Effector CD8-positive, alpha-beta T cell (primary cell): ENCODE measurements around the gene PSAT1.

Experiments
- DNase-seq: peaks from one replicate; lab custom pipeline; 2025; lab: John Stamatoyannopoulos, UW

Gene PSAT1

DNA sequence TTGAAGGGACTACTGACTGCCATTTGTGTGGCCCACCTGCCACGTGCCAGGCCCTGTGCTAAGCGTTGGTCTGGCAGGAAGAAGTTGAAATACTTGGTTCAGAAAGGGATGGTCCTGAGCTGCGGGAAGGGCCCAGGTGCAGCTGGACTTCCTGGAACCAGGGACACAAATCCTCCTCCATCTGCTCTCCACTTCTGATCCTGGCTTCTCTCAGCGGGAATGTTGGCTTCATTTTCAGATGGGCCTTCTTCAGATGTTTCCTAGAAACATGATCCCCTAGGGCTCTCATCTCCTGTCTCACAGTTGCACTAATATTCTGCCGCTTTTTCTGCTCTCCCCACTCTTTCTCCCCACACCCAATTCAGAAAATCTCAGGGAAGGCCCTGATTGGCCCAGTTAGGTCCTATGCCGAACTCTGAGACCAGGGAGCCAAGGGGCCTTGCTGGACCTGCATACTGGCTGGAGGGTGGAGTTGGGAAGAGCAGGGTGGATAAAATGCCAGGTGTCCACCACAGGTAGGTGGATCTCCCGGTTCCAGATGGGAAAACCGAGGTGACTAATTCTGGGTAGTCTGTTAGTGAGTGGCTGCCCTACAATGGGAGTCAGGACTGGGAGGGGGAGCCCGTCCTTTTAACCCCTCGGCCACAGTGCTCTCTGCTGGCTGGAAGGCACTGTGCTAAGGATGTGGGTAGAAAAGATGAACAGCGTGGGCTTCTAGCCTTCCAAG lies 19.4 kb downstream of the PSAT1 start:
- DNase-seq, result no peak

GRCh38 chr9:78319197-78320029 lies 22.5 kb downstream of the PSAT1 start:
- DNase-seq, result no peak

DNA sequence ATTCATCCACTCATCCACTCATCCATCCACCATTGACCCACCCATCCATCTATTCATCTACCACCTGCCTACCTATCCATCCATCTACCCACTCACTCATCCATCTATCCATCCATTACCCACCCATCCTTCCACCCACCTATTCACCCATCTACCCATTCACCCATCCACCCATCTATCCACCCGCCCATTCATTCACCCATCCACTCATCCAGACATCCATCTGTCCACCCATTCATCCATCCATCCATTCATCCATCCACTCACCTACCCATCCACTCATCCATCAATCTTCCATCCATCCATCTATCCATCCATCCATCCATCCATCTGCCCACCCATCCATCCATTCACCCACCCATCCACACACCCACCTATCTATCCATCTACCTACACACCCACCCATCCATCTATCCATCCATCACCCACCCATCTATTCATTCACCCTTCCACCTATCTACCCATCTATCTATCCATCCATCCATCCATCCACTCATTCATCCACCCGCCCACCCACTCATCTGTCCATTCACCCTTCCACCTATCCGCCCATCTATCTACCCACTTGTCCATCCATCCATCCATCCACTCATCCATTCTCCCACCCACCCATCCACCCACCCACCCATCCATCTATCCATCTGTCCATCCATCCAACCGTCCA lies 23.2 kb downstream of the PSAT1 start:
- DNase-seq, result no peak

- no peak for DNase-seq
These were observed 24.1 kb downstream of the PSAT1 start for GRCh38 chr9:78320875-78321496.

DNA sequence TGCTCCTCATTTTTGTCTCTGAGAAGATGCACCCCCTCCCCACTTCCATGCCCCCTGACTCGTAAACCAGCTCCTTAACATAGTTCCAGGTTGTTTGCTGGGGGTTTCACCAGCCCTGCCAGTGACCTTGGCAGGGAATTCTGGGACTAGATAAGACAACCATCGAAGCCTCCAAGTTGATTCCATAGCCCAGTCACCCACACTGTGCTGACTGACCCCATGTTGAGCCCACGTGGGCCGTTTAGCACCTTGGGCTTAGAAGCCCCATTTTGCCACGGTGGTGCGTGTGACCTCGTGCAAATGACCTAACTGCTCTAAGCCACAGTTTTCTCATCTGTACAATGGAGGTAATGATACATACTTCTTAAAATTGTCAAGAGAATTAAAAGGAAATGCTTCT lies 24.6 kb downstream of the PSAT1 start:
- no peak for DNase-seq

DNA sequence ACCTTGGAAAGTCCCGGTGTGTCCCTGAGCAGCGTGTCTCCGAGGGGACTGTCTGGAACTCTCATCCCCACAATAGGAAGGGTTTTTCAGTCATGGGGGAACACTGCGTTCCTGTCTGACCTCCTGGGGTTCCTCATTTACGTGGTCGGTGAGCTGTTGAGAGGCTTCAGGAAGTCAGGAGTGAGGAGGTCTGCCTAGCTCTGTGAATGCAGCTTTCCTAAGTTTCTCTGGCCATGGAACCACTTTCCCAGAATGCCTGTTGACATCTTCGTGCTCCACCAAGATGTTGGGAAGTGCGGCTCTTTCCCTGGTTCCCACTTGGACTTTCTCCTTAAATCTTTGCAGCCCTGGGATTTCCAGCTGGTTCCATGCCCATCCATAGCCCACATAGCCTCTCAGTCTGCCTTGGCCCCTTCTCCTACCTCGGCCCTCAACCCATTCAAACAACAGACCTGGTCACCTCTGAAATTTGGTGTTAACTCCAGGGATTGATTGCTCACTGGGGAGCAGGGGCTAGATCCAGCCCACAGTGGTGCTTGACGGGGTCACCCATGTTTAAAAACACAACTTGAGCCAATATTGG lies 27.2 kb downstream of the PSAT1 start:
- DNase-seq, result no peak

- DNase-seq, result no peak
These were observed 27.8 kb downstream of the PSAT1 start for GRCh38 chr9:78324682-78325081.

GRCh38 chr9:78325343-78325742 lies 28.4 kb downstream of the PSAT1 start:
- DNase-seq, result no peak

DNA sequence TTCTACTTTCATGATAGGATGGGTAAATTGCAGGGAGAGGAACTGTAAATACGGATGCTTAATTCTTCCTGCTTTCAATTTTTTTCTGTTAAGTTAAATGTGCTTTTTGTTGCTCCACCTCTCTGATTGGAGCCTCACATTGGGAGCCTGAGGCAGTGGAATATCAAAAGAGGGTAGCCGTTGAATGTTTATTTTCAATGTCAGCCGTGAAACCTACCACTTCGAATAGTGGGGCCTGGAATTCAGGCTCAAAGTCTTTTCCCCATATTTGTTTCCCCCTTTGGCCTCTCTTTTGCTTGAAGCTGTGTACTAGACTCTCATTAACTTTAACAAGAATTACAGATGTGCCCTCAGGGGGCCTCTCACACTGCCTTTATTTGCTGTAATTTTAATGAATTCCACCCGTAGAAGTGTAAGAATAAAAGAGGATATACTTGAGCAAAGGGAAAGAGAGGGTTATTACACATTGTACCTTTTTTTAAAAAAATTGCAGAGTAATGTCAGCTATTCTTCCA lies 29.0 kb downstream of the PSAT1 start:
- no peak for DNase-seq

DNA sequence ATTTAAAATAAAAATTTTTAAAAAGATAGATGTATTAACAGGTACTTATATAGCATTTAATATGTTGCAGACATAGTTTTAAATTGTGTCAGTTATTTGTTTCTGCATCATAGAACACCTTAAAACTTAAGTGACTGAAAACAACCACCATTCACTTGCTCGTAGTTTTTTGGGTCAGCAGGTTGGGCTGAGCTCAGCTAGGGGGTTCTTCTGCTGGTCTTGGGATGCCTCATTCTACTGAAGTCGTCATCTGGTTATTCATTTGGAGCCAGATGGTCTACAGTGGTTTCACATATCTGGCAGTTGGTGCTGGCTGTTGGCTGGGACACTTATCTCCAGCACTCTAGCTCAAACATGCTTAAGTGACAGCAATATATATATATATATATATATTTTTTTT lies 29.6 kb downstream of the PSAT1 start:
- no peak for DNase-seq

DNA sequence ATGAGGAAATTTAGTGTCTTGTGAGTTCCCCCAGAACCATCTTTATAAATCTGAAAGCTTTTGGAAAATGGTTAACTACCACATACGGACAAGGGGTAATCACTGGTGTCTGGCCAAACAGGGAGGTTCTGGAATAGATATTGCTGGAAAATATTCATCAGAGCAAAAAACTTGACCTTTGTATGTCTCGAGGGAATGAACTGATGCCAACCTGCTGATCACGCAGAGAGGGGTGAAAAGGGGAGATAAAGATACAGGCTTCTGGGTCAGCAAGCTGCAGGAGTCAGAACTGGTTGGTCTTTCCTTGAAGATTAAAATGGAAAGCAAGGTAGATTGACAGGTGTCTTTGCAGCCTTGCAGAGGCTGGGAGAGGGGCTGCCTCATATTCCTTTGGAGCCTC lies 35.5 kb downstream of the PSAT1 start:
- no peak for DNase-seq

DNA sequence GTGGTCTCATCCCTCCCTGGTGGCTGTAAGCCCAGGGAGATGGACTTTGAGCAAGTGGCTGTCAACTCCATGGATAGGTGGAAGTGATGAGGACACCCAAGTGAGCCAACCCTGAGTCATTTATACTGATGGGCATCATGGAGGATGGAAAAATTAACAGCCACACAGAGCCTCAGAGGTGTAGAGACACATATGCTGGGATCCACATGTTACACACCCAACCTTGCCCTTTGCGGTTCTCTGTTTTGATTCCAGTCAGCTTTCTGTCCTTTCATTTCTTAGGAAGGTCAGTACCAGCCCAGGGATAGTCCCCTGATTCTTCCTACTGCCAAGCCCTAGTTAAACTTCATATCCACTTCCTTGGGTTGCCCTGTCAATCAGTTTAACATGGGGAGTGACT lies 51.9 kb downstream of the PSAT1 start:
- no peak for DNase-seq

- no peak for DNase-seq
These were observed 54.9 kb downstream of the PSAT1 start for GRCh38 chr9:78351816-78352215.

DNA sequence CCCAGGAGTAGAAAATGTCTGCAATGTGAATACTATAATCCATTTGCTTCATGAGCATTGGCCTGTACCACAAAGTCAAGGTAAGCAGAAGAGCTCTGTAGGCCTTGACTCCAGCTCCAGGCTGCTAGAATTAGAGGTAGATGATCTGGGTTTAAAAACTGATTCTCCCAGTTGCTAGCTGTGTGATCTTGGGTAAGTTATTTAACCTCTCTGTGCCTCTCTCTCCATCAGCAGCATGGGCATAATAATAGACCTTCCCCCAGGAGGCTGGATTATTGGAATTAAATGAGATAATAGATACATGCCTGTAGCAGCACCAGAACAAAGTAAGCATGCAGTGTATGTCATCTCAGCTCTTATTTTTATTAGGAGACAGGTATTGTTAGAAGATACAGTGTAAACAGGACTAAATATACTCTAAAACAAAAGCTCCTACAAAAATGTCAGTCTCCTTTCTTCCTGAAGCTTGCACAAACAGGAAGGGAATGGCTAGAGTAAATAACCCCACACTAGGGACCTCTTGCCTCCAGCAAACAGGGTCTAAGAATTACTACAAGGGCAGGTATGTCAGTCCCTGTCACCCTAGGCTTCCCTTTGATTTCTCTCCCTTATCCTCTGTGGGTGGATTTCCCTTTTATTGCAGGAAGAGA lies 57.5 kb downstream of the PSAT1 start:
- DNase-seq, result no peak

- DNase-seq, result no peak
These were observed 58.1 kb downstream of the PSAT1 start for GRCh38 chr9:78354989-78355388.

- DNase-seq, result no peak
These were observed 59.7 kb downstream of the PSAT1 start for GRCh38 chr9:78356634-78357033.

DNA sequence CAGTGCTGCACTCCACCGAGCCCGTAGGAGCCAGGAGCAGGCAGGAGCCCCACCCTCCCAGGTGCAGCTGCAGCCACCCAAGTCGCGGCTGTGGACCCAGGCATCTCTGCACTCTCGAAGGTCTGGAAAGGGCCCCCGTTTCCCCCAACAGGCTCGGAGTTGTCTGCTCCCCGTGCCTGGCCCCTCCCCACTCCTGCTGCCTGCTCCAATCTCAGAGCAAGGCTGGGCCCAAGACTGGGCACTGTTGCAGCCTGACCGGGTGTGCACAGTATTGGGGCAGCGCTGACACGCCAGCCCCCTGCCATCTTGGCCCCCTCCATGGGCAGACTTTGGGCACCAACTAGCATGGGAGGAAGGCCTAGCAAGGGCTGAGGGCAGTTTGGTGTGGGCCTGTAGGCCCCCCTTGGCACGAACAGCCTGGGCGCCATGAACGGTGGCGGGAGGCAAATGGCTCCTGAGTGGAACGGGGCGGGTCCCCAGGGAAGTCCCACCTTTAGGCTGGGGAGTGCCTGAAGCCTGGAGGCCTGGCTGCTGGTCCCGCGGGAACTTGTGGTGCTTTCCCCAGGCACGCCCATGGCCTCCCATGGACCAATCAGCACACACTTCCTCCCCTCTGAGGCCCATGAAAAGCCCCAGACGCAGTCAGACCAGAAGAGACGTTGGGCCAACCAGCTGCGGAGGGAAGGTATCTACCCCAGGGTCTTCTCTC lies 60.4 kb downstream of the PSAT1 start:
- no peak for DNase-seq

- no peak for DNase-seq
These were observed 61.6 kb downstream of the PSAT1 start for GRCh38 chr9:78358329-78359051.

GRCh38 chr9:78363221-78363620 lies 66.3 kb downstream of the PSAT1 start:
- no peak for DNase-seq
